ENCODE data around the gene IGSF5. TPM values are rescaled to one million over a fixed set of nuclear protein-coding genes. Genes with fewer than 3 reads are reported as not detected.

Gene IGSF5
- total RNA-seq, 6 experiments from 2014 or later: not detected

- Mint-ChIP-seq H3K27ac (no peak overlapping the region), H3K27me3 (ENCODE audit: insufficient read depth) (peaks cover under 1% of the 10 kb centered on the region; the same call in 1 of the 2 replicates), H3K4me3 (no peak overlapping the region), H3K9me3 (no peaks in the 10 kb centered on the region), H3K36me3 (ENCODE audit: low read depth) (no peaks in the 10 kb centered on the region), H3K4me1 (ENCODE audit: low read depth) (no peaks in the 10 kb centered on the region)
- peak; percentile 56 for DNase-seq
- peak; percentile 79 for TF ChIP-seq CTCF (IDR thresholded peaks at IDR 0.05)
These were observed 43.4 kb downstream of the IGSF5 start for GRCh38 chr21:39788383-39788782.

- peaks cover 13% of the 10 kb centered on the region for H3K9me3 Mint-ChIP-seq
- DNase-seq: no peak
- no peak overlapping the region for H3K27ac Mint-ChIP-seq
- peaks cover 3% of the 10 kb centered on the region for H3K27me3 Mint-ChIP-seq (ENCODE audit: insufficient read depth)
- no peak overlapping the region for H3K4me3 Mint-ChIP-seq
- H3K4me1 Mint-ChIP-seq (ENCODE audit: low read depth): no peaks in the 10 kb centered on the region
- H3K36me3 Mint-ChIP-seq (ENCODE audit: low read depth): no peaks in the 10 kb centered on the region
- no peak for TF ChIP-seq CTCF (IDR thresholded peaks at IDR 0.05)
These were observed 51.5 kb downstream of the IGSF5 start for GRCh38 chr21:39796466-39796865.

- DNase-seq: no peak
- no peaks in the 10 kb centered on the region for H3K36me3 Mint-ChIP-seq (ENCODE audit: low read depth)
- TF ChIP-seq CTCF (IDR thresholded peaks at IDR 0.05): no peak
- no peak overlapping the region for H3K4me3 Mint-ChIP-seq
- H3K4me1 Mint-ChIP-seq (ENCODE audit: low read depth): no peaks in the 10 kb centered on the region
- H3K27ac Mint-ChIP-seq: no peak overlapping the region
- no peaks in the 10 kb centered on the region; the same call in none of the 2 replicates for H3K27me3 Mint-ChIP-seq (ENCODE audit: insufficient read depth)
- peaks cover 18% of the 10 kb centered on the region for H3K9me3 Mint-ChIP-seq
These were observed 54.2 kb downstream of the IGSF5 start for GRCh38 chr21:39799178-39799577.

- H3K27me3 Mint-ChIP-seq (ENCODE audit: insufficient read depth): no peaks in the 10 kb centered on the region; the same call in none of the 2 replicates
- no peak overlapping the region for H3K4me3 Mint-ChIP-seq
- no peak for TF ChIP-seq CTCF (IDR thresholded peaks at IDR 0.05)
- no peaks in the 10 kb centered on the region for H3K4me1 Mint-ChIP-seq (ENCODE audit: low read depth)
- H3K36me3 Mint-ChIP-seq (ENCODE audit: low read depth): no peaks in the 10 kb centered on the region
- DNase-seq: no peak
- peaks cover 13% of the 10 kb centered on the region for H3K9me3 Mint-ChIP-seq
- H3K27ac Mint-ChIP-seq: no peak overlapping the region
These were observed 55.3 kb downstream of the IGSF5 start for GRCh38 chr21:39800311-39800710.

- DNase-seq: no peak
- Mint-ChIP-seq H3K4me1 (ENCODE audit: low read depth) (no peaks in the 10 kb centered on the region), H3K9me3 (peaks cover 5% of the 10 kb centered on the region; the same call in 1 of the 2 replicates), H3K36me3 (ENCODE audit: low read depth) (no peaks in the 10 kb centered on the region), H3K4me3 (no peak overlapping the region), H3K27me3 (ENCODE audit: insufficient read depth) (no peaks in the 10 kb centered on the region; the same call in 1 of the 2 replicates), H3K27ac (no peak overlapping the region)
- no peak for TF ChIP-seq CTCF (IDR thresholded peaks at IDR 0.05)
These were observed 57.2 kb downstream of the IGSF5 start for GRCh38 chr21:39802217-39802616.

GRCh38 chr21:39803393-39803792 is 58.4 kb downstream of the IGSF5 start:
- no peak overlapping the region for H3K27ac Mint-ChIP-seq
- H3K27me3 Mint-ChIP-seq (ENCODE audit: insufficient read depth): no peaks in the 10 kb centered on the region; the same call in 1 of the 2 replicates
- H3K4me1 Mint-ChIP-seq (ENCODE audit: low read depth): no peaks in the 10 kb centered on the region
- no peak overlapping the region for H3K4me3 Mint-ChIP-seq
- TF ChIP-seq CTCF (IDR thresholded peaks at IDR 0.05): no peak
- H3K36me3 Mint-ChIP-seq (ENCODE audit: low read depth): no peaks in the 10 kb centered on the region
- DNase-seq: no peak
- H3K9me3 Mint-ChIP-seq: peaks cover 5% of the 10 kb centered on the region; the same call in 1 of the 2 replicates
